ENCODE measurements around the gene MAN1B1.

The MAN1B1 gene

DNA sequence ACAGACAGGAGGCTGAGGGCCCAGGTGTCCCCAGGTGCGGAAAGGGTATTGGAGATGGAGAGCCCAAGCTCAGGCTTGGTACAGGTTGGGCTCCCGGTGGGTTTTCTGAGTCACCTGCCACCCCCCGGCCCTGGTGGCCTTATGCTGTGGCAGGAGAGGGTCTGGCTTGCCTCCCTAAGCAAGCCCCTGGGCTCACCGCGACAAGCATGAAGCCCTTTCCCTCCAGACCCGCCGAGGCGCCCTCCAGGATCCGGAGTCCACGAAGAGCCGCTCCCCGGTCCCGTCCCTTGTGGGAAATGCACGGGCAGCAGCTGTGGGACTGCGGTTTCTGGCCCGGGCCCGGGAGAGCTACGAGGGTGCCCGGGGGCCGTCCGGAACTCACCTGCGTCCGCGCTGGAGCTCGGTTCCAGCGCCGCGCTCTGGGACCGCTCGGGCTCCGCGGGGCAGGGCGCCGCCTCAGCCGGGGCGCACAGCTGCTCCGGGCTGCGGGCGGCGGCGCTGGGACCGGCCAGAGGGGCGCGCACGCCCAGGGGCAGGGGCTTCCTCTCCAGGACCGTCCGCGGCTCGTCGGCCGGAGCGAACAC, 17.2 kb upstream of the MAN1B1 start:
- no peak for DNase-seq

DNA sequence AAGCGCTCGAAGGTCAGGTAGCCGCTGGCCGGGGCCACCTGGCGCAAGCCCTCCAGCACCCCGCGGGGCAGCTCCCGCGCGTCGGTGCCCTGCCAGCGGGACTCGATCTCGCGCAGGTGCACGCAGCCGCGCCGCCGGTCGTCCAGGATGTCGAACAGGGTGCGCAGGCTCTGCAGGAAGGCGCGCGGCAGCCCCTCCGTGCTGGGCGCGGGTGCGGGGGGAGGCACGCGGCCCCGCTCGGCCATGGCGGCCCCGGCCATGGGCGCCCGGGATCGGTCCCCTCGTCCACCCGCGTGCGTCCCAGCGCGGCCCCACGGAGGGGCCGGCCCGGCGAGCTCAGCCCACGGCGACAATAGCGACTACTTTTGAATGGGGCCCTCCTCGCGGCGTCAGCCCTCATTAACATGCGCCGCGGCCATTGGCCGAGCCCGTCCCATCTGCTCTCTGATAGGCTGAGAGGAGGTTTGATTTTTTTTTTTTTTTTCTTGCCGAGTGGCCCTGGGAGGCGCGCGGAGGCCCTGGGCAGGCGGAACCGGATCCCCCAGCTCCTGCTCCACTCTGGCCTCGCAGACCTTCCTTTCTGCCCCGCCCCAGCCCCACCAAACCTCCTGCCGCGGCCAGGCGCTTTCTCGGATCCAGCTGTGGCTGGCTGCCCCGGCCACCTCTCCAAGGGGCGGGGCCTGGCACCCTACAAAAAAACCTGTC, 16.4 kb upstream of the MAN1B1 start, which contains the start of gene SAPCD2:
TSS of gene SAPCD2 (minus strand) at position 357 of the 705 bp plus-strand sequence. CDS start at position 260, 97 bp downstream.
- DNase-seq: peak; percentile 72

DNA sequence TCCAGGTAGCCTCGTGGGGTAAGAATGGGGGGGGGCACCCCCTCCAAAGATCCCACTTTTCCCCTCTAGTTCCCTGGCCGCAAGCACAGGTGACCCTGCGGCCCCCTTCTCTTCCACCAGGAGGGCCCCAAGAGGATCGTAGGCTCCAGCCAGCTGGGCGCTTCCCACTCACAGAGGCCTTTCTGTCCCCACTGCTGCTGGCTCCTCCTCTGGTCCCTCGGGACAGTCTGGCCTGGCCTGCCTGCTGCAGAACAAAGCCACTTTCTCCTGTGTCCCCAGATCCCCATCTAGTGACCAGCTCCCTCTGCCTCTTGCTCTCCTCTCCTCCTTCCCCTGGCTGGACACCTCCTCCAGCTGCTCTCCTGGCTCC, 15.9 kb upstream of the MAN1B1 start:
- DNase-seq: no peak

DNA sequence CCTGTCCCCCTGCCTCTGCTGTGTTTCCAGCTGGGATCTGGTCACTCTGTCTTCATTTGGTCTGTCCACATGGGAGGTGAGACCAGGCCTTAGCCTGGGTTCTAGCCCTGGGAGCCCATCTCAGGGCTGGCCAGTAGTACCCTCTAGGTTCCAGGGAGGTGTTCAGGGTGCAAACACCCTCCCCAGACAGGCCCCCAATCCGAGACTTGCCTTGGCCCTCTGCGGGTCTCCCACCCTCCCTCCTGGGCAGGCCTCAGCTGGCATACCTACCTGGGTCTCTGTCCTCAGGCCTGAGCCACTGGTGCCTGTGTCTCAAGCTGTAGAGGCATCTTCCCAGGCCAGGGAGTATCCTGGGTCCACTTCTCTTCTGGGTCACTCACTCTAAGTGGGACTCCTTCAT, 15.5 kb upstream of the MAN1B1 start:
- DNase-seq: no peak

DNA sequence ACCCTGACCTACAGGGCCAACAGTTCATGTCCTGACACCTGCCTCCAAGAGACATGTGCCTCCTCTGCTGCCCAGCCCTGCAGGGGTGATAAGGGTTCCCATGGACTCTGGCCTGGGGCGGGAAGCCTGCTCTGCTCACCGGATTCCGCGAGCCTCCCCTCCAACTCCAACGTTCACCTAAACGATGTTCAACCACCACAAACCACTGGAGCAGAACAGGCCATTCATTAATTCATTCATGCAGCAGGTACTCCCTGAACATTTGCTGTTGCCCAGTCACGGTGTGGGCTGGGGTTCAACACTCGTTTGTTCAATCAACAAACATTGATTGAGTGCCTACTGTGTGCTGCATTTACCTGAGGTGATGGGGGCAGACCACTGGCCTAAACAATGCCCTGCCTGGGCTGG, 12.8 kb upstream of the MAN1B1 start:
- no peak for DNase-seq

DNA sequence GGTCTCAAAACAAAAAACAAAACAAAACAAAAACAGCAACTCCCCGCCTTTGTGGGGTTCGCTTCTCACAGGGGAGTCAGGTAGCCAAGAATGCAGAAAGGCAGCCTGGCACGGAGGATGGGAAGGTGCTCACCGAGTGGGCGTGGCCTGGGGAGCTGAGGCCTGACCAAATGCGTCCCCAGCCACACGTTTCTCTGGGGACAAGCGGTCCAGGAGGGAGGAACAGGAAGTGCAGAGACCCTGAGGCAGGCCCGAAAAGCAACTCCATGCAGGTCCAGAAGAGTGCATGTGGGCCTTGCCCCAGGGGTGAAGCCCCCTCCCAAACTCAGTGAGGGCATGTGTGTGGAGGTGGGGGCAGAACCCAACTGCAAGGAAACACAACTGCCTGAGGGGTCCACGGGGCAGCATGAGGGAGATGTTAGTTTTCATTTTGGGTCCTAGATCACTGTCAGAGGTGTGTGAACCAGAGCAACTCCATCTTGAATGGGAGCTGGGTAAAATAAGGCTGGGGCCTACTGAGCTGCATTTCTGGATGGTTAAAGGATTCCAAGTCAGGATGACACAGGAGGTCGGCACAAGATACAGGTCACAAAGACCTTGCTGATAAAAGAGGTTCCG, 12.0 kb upstream of the MAN1B1 start:
- DNase-seq: no peak

DNA sequence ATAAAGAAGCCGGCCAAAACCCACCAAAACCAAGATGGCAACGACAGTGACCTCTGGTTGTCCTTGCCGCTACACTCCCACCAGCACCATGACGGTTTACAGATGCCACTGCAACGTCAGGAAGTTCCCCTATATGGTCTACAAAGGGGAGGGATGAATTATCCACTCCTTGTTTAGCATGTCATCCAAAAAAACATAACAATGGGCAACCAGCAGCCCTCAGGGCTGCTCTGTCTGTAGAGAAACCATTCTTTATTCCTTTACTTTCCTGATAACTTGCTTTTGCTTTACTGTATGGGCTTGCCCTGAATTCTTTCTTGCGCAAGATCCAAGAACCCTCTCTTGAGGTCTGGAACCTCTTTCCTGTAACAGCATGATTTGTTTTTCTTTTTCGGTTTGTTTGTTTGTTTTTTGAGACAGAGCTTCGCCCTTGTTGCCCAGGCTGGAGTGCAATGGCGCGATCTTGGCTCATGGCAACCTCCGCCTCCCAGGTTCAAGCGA, 11.5 kb upstream of the MAN1B1 start:
- no peak for DNase-seq

DNA sequence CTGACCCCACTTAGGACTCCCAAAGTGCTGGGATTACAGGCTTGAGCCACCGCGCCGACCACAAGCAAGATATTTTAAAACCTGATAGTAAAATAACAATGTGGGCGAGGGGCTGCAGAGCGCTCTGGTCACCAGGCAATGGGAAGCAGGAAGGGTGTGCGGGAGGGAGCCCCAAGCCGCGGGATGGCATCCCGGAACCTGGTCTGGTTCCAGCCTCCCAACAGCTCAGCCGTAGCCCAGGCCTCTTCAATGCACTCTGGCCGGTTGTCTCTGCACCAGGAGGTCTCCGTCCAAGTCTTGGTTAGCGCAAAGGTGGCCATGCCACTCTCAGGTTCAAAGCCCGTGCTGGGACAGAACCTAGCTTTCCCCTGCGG, 10.2 kb upstream of the MAN1B1 start:
- DNase-seq: no peak

DNA sequence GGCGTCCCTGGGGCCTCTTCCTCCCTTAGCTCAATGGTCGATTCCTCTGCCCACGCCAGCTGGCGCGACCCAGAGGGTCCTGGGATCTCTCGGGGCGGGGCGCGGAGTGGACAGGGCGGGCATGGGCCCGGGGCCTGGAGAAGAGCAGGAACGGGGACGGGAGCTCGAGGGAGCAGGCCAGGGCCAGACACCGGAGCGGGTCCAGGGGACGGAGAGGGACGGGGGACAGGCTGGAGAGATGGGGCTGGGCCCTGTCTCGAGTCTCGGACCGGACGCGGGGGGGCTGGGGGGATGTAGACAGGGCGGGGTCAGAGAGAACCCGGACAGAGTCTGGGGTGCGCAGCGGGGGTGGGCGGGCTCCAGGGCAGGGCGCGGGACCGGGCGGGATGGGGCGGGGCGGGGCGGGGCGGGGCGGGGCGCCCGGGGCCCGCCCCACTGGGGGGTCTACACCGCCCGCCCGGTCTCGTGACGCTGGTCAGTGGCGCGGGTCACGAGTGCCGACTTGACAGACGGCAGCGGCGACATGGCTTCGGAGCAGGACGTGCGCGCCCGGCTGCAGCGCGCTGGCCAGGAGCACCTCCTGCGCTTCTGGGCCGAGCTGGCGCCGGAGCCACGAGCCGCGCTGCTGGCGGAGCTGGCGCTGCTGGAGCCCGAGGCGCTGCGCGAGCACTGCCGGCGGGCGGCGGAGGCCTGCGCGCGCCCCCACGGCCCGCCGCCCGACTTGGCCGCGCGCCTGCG, 9.6 kb upstream of the MAN1B1 start, which contains the start of gene UAP1L1:
TSS of gene UAP1L1 (plus strand) at position 508 of the 738 bp plus-strand sequence. CDS start at position 524, 16 bp downstream.
- DNase-seq: no peak

DNA sequence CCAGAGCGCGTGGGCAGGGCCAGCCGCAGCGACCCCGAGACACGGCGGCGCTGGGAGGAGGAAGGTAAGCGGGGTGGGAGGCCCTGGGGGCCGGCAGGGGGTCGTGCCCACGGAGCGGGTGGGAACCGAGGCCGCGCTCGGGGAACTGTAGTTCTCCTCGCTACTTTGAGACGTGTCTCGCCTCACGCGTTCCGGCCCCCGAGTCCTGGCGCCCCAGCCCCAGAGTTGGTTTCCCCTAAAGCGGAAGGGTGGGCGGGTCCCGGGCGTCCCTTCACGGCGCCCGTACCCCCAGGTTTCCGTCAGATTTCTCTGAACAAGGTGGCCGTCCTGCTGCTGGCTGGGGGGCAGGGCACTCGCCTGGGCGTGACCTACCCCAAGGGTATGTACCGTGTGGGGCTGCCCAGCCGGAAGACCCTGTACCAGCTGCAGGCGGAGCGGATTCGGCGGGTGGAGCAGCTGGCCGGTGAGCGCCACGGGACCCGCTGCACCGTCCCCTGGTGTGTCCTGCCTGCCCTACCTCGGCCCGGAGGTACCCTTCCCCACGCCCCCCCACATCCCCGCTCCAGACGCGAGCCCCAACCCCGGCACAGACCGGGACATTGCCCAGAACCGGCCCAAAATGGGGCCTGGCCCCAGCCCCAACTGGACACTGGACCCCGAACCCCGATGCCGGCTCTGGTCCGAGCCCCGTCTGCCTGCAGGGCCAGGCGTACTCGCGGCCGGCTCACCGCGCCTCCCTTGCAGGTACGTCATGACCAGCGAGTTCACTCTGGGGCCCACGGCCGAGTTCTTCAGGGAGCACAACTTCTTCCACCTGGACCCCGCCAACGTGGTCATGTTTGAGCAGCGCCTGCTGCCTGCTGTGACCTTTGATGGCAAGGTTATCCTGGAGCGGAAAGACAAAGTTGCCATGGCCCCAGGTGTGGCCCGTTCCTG, 8.8 kb upstream of the MAN1B1 start:
- no peak for DNase-seq

DNA sequence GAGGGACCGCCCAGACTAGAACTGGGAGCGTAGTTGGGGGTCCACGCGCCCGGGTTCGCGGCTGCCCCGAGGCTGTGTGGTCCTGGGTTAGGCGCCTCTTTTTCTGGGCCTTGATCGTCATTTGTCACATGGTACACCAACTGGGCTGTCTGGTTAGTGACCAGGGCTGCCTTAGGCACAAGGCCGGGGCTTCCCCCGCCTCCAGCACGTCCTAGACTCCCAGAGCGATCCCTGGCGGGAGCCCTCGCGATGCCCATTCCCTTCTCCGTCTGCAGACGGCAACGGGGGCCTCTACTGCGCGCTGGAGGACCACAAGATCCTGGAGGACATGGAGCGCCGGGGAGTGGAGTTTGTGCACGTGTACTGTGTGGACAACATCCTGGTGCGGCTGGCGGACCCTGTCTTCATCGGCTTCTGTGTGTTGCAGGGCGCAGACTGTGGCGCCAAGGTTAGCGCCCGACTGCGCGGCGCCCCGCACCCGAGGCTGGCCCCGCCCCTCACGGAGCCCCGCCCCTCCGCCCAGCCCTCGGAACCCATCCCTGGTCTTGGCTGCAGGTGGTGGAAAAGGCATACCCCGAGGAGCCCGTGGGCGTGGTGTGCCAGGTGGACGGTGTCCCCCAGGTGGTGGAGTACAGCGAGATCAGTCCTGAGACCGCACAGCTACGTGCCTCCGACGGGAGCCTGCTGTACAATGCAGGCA, 7.9 kb upstream of the MAN1B1 start:
- no peak for DNase-seq

DNA sequence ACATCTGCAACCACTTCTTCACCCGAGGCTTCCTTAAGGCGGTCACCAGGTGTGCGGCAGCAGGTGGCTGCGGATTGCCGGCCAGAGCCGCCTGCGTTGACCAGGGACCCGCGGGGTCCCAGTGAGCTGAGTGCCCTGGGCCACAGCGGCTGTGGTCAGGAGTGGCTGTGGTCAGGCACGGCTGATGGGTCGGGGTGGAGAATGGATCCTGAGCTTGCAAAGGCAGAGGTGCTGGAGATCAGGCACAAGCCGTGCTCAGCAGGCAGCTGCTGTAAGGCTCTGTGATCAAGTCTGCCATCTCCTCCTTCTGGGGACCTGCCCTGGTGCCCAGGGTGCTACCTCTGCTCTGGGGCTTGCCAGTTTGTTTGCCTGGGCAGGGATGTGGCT, 7.4 kb upstream of the MAN1B1 start:
- no peak for DNase-seq

DNA sequence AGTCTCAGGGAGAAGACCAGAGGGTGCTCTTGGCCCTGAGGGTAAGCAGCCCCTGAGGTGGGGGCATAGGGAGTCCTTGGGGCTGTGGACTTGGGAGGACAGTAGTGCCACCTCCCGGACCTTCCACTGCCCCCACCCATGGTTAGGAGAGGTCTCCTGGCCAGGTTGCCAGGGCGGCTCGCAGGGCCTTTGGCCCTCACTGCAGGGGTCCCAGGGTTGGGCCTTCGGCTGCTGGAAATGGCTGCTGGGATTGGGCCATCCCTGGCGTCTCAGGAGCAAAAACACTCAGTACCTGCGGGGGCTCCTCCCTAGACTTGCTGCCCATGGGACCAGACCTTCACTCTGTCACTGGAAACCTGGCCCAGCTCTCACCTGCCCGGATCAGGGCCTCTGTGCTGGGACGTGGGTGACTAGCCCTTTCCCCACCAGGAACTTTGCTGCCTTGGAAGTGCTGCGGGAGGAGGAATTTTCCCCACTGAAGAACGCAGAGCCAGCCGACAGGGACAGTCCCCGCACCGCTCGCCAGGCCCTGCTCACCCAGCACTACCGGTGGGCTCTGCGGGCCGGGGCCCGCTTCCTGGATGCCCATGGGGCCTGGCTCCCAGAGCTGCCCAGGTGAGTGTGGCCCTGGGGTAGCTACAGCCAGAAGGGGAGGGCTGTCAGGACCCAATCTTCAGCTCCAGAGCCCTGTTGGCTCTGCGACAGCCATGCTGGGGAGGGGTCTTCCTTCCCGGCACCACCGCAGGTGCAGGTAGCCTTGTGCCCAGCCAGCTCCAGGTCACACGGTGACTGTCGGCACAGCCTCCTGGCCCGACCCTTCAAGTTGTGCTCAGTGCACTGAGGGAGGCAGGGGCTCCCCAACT, 6.3 kb upstream of the MAN1B1 start:
- DNase-seq: no peak

DNA sequence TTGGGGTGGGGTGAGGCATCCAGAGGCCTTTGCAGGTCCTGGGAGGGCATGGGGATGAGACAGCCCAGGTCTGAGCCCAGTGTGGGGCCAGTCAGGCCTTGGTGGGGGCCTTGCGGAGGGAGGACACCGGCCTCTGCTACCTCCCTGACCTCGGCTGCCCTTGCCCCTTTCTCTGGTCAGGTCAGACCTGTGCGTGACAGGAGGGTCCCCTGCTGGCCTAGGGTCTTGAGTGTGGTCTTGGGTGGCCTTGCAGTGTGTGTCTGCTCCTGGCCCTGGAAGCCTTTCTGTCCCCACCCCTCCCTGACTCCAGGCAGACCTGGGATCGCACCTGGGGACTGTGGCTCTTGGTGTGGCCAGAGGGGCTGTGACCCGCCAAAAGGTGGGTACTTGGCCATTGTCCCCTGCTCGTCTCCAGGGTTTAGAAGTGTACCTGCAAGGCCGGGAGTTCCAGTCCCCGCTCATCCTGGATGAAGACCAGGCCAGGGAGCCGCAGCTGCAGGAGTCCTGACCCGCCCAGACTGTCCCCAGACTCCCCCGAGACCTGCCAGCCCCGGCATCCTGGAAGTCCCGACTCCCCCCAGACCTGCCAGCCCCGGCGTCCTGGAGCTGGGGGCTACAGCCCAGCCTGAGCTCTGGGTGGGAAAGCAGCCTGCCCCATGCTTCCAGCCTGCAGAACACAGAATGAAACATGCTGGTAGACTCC, 4.4 kb upstream of the MAN1B1 start:
- no peak for DNase-seq

DNA sequence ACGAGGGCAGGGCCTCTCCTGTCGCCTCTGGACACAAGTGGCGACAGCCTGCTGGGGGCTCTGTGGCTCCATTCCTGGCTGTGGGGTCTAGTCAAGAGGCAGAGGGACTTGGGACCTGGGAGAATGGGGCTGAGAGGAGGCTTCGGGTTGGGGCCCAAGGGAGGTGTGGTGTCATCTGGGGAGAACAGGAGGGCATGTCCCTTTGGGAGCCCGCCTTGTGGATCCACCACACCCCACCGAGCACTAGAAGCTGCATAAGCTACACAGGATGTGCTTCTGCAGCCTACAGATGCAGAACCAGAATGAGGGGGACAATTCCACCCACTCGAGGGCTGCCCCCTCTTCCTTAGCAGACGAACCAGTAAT, 3.9 kb upstream of the MAN1B1 start:
- no peak for DNase-seq

DNA sequence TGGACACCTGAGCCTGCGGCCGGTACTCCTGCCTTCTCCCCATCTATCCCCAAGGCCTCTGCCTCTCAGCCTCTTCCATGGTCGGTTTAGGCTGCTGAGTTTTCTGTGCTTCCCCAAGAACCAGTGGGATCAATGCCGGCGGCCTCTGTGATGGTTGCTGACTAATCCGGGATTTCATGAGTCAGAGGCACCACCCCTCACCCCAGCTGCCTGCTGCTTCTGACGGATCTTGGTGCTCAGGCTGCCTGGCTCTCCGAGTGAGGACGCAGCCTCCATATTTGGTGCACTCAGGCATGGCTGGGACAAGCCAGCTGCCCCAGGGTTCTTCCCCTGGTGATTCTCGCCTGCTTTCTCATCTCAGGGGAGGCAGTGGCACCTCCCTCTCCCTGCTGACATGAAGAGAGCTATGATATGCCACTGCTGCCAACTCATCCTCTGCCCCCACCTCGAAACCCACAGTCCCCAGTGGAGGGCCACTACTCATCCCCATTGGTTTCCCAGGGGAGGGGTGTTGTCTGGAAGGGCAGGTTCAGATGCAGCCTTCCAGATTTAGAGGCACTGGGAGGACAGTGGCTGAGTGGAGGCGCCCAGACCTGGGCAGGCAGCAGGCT, 3.3 kb upstream of the MAN1B1 start:
- no peak for DNase-seq

DNA sequence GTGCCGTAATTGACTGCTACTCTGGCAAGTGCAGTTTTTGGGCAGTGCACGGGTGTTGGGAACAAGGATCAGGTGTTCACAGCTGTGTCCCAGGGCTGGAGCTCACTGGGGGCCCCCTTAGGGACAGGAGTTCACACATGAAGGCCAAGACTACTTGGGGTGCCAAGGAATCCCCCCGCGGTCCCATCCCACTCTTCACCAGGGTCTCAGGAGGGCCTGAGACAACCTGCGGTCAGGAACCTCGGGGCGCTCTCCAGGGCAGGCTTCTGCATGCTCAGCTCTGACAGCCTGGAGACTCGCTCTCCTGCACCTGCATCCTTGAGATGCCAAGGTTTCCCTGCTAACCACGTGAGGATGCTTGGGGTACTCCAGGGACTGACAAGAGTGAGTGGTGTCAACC, 2.3 kb upstream of the MAN1B1 start:
- DNase-seq: no peak

DNA sequence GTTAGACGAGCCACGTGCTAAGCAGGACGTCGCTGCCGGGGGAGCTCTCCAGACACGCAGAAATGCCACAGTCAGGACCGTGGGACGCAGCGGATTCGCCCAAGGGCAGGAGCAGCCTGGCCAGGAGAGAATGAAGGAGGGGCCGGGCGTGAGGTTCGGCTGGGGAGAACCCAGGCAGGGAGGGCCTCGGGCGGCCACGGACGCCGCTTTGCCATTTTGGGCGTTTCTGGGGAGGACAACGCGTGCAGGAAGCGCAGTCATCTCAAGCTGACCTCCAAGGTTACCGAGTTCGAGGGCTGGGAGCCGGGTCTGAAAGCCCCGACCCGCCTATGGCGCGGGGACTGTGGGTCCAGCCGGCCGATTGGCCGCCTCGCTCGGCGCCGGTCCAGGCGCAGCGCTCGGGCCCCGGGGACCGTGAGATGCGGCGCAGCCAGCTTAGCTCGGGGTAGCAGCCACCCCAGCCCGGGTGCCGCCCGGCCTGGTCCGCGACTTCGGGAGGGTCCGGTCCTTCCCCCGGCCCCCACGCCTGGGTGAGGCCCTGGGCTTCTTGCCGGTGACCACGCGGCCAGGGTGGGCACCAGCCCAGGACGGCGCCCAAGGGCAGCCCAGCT, 760 bp upstream of the MAN1B1 start:
- no peak for DNase-seq

DNA sequence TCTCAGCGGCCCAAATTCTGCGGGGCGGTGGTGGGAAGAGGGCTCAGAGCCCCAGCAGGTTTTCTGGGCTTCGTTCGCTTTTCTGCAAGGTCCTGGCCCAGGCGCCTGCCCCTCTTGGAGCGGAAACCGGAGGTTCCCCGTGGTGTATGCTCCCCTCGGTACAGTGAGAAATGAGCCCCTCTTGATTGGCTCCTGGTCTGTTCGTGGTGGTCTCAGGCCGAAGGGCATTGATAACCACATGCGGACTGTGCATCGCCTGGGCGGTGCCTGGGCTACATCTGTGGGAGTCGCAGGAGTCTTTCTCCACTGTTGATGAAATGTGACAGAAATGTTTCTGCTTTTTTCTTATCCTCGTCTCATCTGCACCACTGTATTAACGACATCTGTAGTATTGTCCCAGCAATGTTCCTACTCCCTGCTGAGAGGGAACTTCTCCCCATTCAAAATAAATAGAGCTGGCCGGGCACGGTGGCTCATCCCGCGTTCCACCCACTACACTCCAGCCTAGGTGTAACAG, 682 bp downstream of the MAN1B1 start:
- no peak for DNase-seq

All from NCI-H2029 treated with DMSO at 0.1 percent for 48 hours (cell line).